ENCODE results near the gene OR51E2. TPM values are rescaled to one million over a fixed set of nuclear protein-coding genes. Genes with fewer than 3 reads are reported as not detected.

The OR51E2 gene
- total RNA-seq, 1 donor from 2014 or later, result 0.58 TPM

GRCh38 chr11:4658629-4659445 is 38.8 kb downstream of the OR51E2 start:
- TF ChIP-seq CTCF (conservative IDR thresholded peaks at IDR 0.05), result no peak
- no peak overlapping the region for H3K27ac Mint-ChIP-seq

GRCh38 chr11:4654635-4655369 is 42.9 kb downstream of the OR51E2 start:
- Mint-ChIP-seq H3K27me3 (peaks cover 3% of the 10 kb centered on the region), H3K4me1 (ENCODE audit: unreplicated experiment) (no peaks in the 10 kb centered on the region), H3K9me3 (no peaks in the 10 kb centered on the region), H3K4me3 (no peak overlapping the region), H3K27ac (no peak overlapping the region), H3K36me3 (no peaks in the 10 kb centered on the region)
- no peak for TF ChIP-seq CTCF (conservative IDR thresholded peaks at IDR 0.05)
- DNase-seq (ENCODE audit: extremely low spot score, unreplicated experiment), result no peak

More at GRCh38 chr11:4658629-4659445, 38.8 kb downstream of the OR51E2 start:
- Mint-ChIP-seq H3K4me1 (ENCODE audit: unreplicated experiment) (no peaks in the 10 kb centered on the region), H3K27me3 (peaks cover 2% of the 10 kb centered on the region), H3K9me3 (no peaks in the 10 kb centered on the region), H3K36me3 (no peaks in the 10 kb centered on the region), H3K4me3 (no peak overlapping the region)
- no peak for DNase-seq (ENCODE audit: extremely low spot score, unreplicated experiment)

GRCh38 chr11:4647766-4648165 is 49.9 kb downstream of the OR51E2 start:
- Mint-ChIP-seq H3K4me3 (no peak overlapping the region), H3K4me1 (ENCODE audit: unreplicated experiment) (peaks cover 4% of the 10 kb centered on the region), H3K9me3 (no peaks in the 10 kb centered on the region), H3K27ac (no peak overlapping the region), H3K27me3 (peaks cover 3% of the 10 kb centered on the region), H3K36me3 (no peaks in the 10 kb centered on the region)
- DNase-seq (ENCODE audit: extremely low spot score, unreplicated experiment), result no peak
- TF ChIP-seq CTCF (conservative IDR thresholded peaks at IDR 0.05), result no peak

GRCh38 chr11:4645974-4646373 is 51.7 kb downstream of the OR51E2 start:
- Mint-ChIP-seq H3K4me1 (ENCODE audit: unreplicated experiment) (peaks cover 4% of the 10 kb centered on the region), H3K27me3 (peaks cover 3% of the 10 kb centered on the region), H3K27ac (no peak overlapping the region), H3K36me3 (no peaks in the 10 kb centered on the region), H3K9me3 (no peaks in the 10 kb centered on the region), H3K4me3 (no peak overlapping the region)
- DNase-seq (ENCODE audit: extremely low spot score, unreplicated experiment), result no peak
- no peak for TF ChIP-seq CTCF (conservative IDR thresholded peaks at IDR 0.05)

DNA sequence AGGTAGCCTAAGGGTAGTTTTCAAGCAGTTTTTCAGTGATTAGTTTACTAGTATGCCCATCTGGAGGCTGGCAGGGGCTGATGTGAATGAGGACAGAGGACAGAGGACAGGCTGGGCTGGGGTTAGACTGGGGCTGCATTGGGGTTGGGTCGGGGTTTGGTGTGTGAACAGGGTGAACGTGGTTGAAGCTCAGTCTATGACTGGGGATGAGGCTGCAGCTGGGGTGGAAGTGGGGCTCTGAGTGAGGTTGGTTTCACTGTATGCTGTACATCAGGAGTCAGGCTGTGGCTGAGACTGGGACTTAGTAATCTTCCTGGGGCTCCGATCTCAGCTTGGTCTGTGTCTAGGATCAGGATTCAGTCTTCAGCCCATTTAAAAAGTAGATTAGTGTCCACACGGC is 53.4 kb downstream of the OR51E2 start:
- Mint-ChIP-seq H3K27me3 (peaks cover 5% of the 10 kb centered on the region), H3K4me3 (no peak overlapping the region), H3K4me1 (ENCODE audit: unreplicated experiment) (peaks cover 4% of the 10 kb centered on the region), H3K27ac (no peak overlapping the region), H3K9me3 (no peaks in the 10 kb centered on the region), H3K36me3 (no peaks in the 10 kb centered on the region)
- TF ChIP-seq CTCF (conservative IDR thresholded peaks at IDR 0.05), result no peak
- DNase-seq (ENCODE audit: extremely low spot score, unreplicated experiment), result no peak
